SJSA1 (cell line): ENCODE results near the gene CACFD1. TPM values are rescaled to one million over a fixed set of nuclear protein-coding genes. Genes with fewer than 3 reads are reported as not detected.
"Not testable (repeated sequence)": the region's sequence is repeated elsewhere in the genome, so short reads cannot be mapped to it uniquely, and the experiment has no call there.

ENCODE experiments used
- DNase-seq, 2 experiments: peaks; one replicate each; pipeline ENCODE4 v3.0.0-alpha.2; 2015 to 2020; ENCODE audit warnings: low spot score in 2 of 2, low read depth in 1 of 2
- H3K27ac ChIP-seq: fragments of 250-450 bp; sonication (Bioruptor Pico); 2 replicates; pipeline ENCODE4 v1.5.1; 2020; ENCODE audit warnings: mild to moderate bottlenecking, moderate library complexity
- H3K27me3 ChIP-seq: fragments of 250-450 bp; sonication (Bioruptor Pico); replicated peaks from 2 replicates; pipeline ENCODE4 v1.5.1; 2020; ENCODE audit warnings: mild to moderate bottlenecking, moderate library complexity
- H3K36me3 ChIP-seq: fragments of 250-450 bp; sonication (Bioruptor Pico); 2 replicates; pipeline ENCODE4 v1.5.1; 2020; ENCODE audit warnings: mild to moderate bottlenecking
- H3K4me1 ChIP-seq: fragments of 250-450 bp; sonication (Bioruptor Pico); replicated peaks from 2 replicates; pipeline ENCODE4 v1.6.1; 2021; ENCODE audit warnings: mild to moderate bottlenecking
- H3K4me3 ChIP-seq: fragments of 250-450 bp; sonication (Bioruptor Pico); 2 replicates; pipeline ENCODE4 v1.5.1; 2020; ENCODE audit warnings: mild to moderate bottlenecking
- H3K9me3 ChIP-seq: fragments of 250-450 bp; sonication (Bioruptor Pico); replicated peaks from 2 replicates; pipeline ENCODE4 v1.5.1; 2020; ENCODE audit warnings: mild to moderate bottlenecking
- total RNA-seq: library from RNA; depleted of rRNA; stranded (reverse); fragments of >200 nt; shearing (Covaris generic); gene quantifications from 2 replicates; pipeline ENCODE4 v1.2.3, GENCODE V29; 2014

CACFD1 gene
- total RNA-seq, 1 experiment from 2014 or later: 2.9 TPM

GRCh38 chr9:133451865-133452264 is 7.9 kb upstream of the CACFD1 start:
- not testable (repeated sequence) for H3K4me1 ChIP-seq, H3K4me3 ChIP-seq, DNase-seq, H3K36me3 ChIP-seq, H3K27me3 ChIP-seq, H3K9me3 ChIP-seq, H3K27ac ChIP-seq

GRCh38 chr9:133452562-133452961 is 7.2 kb upstream of the CACFD1 start:
- H3K4me1 ChIP-seq: no peaks in the 10 kb centered on the region
- no peak overlapping the region for H3K4me3 ChIP-seq
- no peaks in the 10 kb centered on the region for H3K36me3 ChIP-seq
- no peaks in the 10 kb centered on the region for H3K9me3 ChIP-seq
- DNase-seq: no peak
- no peak overlapping the region for H3K27ac ChIP-seq
- no peaks in the 10 kb centered on the region for H3K27me3 ChIP-seq

- Histone ChIP-seq H3K27me3 (no peaks in the 10 kb centered on the region), H3K4me1 (no peaks in the 10 kb centered on the region), H3K4me3 (no peak overlapping the region), H3K9me3 (no peaks in the 10 kb centered on the region), H3K36me3 (no peaks in the 10 kb centered on the region), H3K27ac (no peak overlapping the region)
- no peak for DNase-seq
Measured at GRCh38 chr9:133453651-133454050, 6.1 kb upstream of the CACFD1 start.

GRCh38 chr9:133454325-133454724 is 5.5 kb upstream of the CACFD1 start:
- Histone ChIP-seq H3K27me3 (no peaks in the 10 kb centered on the region), H3K36me3 (no peaks in the 10 kb centered on the region), H3K4me3 (no peak overlapping the region), H3K9me3 (no peaks in the 10 kb centered on the region), H3K4me1 (peaks cover 5% of the 10 kb centered on the region), H3K27ac (no peak overlapping the region)
- no peak for DNase-seq

GRCh38 chr9:133454943-133455673 is 4.7 kb upstream of the CACFD1 start:
- Histone ChIP-seq H3K9me3 (no peaks in the 10 kb centered on the region), H3K4me3 (no peak overlapping the region), H3K4me1 (peaks cover 6% of the 10 kb centered on the region), H3K36me3 (no peaks in the 10 kb centered on the region), H3K27ac (no peak overlapping the region), H3K27me3 (no peaks in the 10 kb centered on the region)
- DNase-seq: no peak

GRCh38 chr9:133455936-133456335 is 3.8 kb upstream of the CACFD1 start:
- no peaks in the 10 kb centered on the region for H3K36me3 ChIP-seq
- no peaks in the 10 kb centered on the region for H3K27me3 ChIP-seq
- H3K4me3 ChIP-seq: no peak overlapping the region
- DNase-seq: no peak
- no peak overlapping the region for H3K27ac ChIP-seq
- H3K9me3 ChIP-seq: no peaks in the 10 kb centered on the region
- peaks cover 6% of the 10 kb centered on the region for H3K4me1 ChIP-seq

GRCh38 chr9:133456409-133456808 is 3.4 kb upstream of the CACFD1 start:
- peak in 1 of 2 experiments; percentile 39 for DNase-seq
- Histone ChIP-seq H3K4me1 (peaks cover 6% of the 10 kb centered on the region), H3K9me3 (no peaks in the 10 kb centered on the region), H3K27ac (no peak overlapping the region), H3K36me3 (no peaks in the 10 kb centered on the region), H3K27me3 (no peaks in the 10 kb centered on the region), H3K4me3 (no peak overlapping the region)

GRCh38 chr9:133457233-133457632 is 2.5 kb upstream of the CACFD1 start:
- no peak overlapping the region for H3K27ac ChIP-seq
- H3K36me3 ChIP-seq: no peaks in the 10 kb centered on the region
- H3K9me3 ChIP-seq: no peaks in the 10 kb centered on the region
- DNase-seq: peak in 1 of 2 experiments; percentile 43
- H3K4me3 ChIP-seq: no peak overlapping the region
- H3K4me1 ChIP-seq: peaks cover 6% of the 10 kb centered on the region
- no peaks in the 10 kb centered on the region for H3K27me3 ChIP-seq

GRCh38 chr9:133457748-133458147 is 2.0 kb upstream of the CACFD1 start:
- no peaks in the 10 kb centered on the region for H3K27me3 ChIP-seq
- DNase-seq: no peak
- H3K4me3 ChIP-seq: no peak overlapping the region
- H3K36me3 ChIP-seq: no peaks in the 10 kb centered on the region
- no peak overlapping the region for H3K27ac ChIP-seq
- H3K4me1 ChIP-seq: peaks cover 6% of the 10 kb centered on the region
- no peaks in the 10 kb centered on the region for H3K9me3 ChIP-seq

- no peaks in the 10 kb centered on the region for H3K36me3 ChIP-seq
- DNase-seq: no peak
- peak overlapping the region; percentile 68 for H3K4me3 ChIP-seq
- H3K27ac ChIP-seq: no peak overlapping the region
- H3K27me3 ChIP-seq: no peaks in the 10 kb centered on the region
- peaks cover 6% of the 10 kb centered on the region for H3K4me1 ChIP-seq
- H3K9me3 ChIP-seq: no peaks in the 10 kb centered on the region
Measured at GRCh38 chr9:133458643-133459312, 1.0 kb upstream of the CACFD1 start.

- Histone ChIP-seq H3K4me1 (peaks cover 6% of the 10 kb centered on the region), H3K27ac (peak overlapping the region; percentile 20; the same call in 1 of the 2 replicates)
- no peak for DNase-seq
Measured at GRCh38 chr9:133460405-133461175, 812 bp downstream of the CACFD1 start.

GRCh38 chr9:133461975-133462374 is 2.2 kb downstream of the CACFD1 start:
- peaks cover 6% of the 10 kb centered on the region for H3K4me1 ChIP-seq
- H3K27me3 ChIP-seq: no peaks in the 10 kb centered on the region
- no peak for DNase-seq
- H3K27ac ChIP-seq: no peak overlapping the region
- no peaks in the 10 kb centered on the region for H3K9me3 ChIP-seq
- H3K4me3 ChIP-seq: no peak overlapping the region
- no peaks in the 10 kb centered on the region for H3K36me3 ChIP-seq

More at GRCh38 chr9:133460405-133461175, 812 bp downstream of the CACFD1 start:
- no peaks in the 10 kb centered on the region for H3K36me3 ChIP-seq
- no peaks in the 10 kb centered on the region for H3K9me3 ChIP-seq
- peak overlapping the region; percentile 68 for H3K4me3 ChIP-seq
- no peaks in the 10 kb centered on the region for H3K27me3 ChIP-seq

GRCh38 chr9:133463234-133463863 is 3.6 kb downstream of the CACFD1 start:
- Histone ChIP-seq H3K27me3 (no peaks in the 10 kb centered on the region), H3K27ac (no peak overlapping the region), H3K36me3 (no peaks in the 10 kb centered on the region), H3K9me3 (no peaks in the 10 kb centered on the region), H3K4me3 (no peak overlapping the region), H3K4me1 (peaks cover 6% of the 10 kb centered on the region)
- no peak for DNase-seq
